Activated CD4-positive, alpha-beta T cell treated with anti-CD3 and anti-CD28 coated beads, Interleukin-2, amount 50 U/mL, for 1 hour (primary cell): ENCODE data around the gene ADAMTS10.
"Not testable (repeated sequence)": the region's sequence is repeated elsewhere in the genome, so short reads cannot be mapped to it uniquely, and the experiment has no call there.

Source experiments
- DNase-seq: peaks from one replicate; pipeline ENCODE4 v3.0.0-alpha.2; 2020

Gene ADAMTS10

GRCh38 chr19:8592231-8593009 is 18.1 kb downstream of the ADAMTS10 start:
- DNase-seq, result peak; percentile 97

- no peak for DNase-seq
These were observed 21.3 kb downstream of the ADAMTS10 start for GRCh38 chr19:8589177-8589714.

- peak; percentile 61 for DNase-seq
These were observed 24.4 kb downstream of the ADAMTS10 start for GRCh38 chr19:8585894-8586750.

DNA sequence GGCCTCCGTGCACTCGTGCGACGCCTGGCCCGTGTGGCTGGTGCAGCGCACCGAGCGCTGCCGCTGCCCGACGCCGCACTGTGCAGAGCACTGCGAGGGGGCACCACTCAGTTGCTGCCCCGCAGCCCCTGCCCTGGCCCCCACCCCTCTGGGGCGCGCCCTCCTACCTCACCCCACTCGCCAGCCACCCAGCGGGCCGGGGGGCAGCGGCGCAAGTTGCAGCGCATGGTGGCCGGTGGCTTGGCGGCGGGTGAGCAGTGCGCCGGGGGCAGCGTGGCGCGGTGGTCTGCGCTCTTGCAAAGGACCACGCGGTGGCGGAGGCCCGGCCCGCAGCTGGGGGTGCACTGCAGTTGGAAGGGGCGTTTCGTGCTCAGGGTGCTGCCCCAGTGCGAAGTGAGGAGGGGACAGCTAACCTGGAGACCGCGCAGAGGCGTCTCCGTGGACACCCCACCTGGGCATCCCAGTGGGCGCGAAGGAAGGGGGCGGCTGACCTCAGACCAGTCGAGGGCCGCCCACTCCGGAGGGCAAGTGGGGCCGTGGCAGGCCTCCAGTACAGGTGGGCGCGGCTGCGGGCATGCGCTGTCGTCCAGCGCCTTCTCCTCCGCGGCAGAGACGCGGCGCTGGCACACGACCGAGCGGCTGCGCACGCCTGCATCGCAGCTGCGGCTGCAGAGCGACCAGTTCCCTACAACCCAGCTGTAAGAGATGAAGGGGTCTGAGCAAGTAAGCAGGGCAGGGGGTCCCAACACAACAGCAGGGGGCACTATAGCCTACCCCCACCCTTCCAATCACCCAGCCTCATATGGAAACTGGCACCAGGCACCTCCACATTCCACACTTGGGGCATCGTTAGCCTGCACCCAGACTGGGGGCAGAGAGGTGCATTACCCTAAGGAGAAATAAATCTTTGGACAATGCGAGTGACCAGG is 25.3 kb downstream of the ADAMTS10 start:
- DNase-seq, result no peak

- peak; percentile 86 for DNase-seq
These were observed 29.7 kb downstream of the ADAMTS10 start for GRCh38 chr19:8580710-8581281.

DNA sequence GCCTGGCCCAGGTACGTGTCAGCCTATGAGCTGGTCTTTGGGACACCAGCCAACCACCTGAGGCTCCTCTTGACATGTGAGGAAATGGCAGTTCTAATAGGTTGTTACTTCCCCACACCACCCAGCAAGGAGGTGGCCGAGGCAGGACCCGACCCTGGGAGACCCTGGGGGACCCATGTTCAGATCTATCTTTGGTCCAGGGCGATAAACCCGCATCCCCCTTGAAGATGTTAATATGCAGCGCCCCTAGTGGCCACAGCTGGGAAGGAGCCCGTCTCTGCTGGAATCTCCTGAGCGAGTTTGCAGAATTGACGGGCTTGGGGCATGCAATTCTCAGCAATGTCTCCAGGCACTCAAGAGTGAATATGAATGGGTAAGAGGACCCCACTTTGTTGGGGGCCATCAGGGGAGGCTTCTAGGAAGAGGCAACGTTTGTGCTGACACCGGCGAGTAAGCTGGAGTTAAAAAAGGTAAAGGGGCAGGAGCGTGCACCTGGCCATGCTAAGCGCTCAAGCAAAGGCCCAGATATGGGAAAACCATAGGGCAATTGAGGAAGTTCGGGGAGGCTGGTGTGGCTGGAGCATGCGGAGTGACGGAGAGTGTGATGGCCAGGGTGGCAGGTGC is 31.8 kb downstream of the ADAMTS10 start:
- peak; percentile 84 for DNase-seq

DNA sequence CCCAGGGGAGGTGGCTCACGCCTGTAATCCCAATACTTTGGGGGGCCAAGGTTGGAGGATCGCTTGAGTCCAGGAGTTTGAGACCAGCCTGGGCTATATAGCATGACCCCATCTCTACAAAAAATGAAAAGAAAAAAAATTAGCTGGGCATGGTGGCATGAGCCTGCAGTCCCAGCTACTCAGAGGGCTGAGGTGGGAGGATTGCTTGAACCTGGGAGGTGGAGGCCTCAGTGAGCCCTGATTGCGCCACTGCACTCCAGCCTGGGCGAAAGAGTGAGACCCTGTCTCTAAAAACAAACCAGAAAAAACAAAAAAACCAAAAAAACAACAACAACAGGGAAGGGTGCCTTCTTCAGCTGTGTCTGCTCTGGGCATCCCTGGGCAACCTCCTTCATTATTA is 32.8 kb downstream of the ADAMTS10 start:
- DNase-seq, result no peak

- no peak for DNase-seq
These were observed 33.3 kb downstream of the ADAMTS10 start, which contains the start of gene MYO1F for GRCh38 chr19:8577247-8577646. MYO1F (minus strand) TSS chr19:8577442; CDS start chr19:8577309, 133 bp downstream.

DNA sequence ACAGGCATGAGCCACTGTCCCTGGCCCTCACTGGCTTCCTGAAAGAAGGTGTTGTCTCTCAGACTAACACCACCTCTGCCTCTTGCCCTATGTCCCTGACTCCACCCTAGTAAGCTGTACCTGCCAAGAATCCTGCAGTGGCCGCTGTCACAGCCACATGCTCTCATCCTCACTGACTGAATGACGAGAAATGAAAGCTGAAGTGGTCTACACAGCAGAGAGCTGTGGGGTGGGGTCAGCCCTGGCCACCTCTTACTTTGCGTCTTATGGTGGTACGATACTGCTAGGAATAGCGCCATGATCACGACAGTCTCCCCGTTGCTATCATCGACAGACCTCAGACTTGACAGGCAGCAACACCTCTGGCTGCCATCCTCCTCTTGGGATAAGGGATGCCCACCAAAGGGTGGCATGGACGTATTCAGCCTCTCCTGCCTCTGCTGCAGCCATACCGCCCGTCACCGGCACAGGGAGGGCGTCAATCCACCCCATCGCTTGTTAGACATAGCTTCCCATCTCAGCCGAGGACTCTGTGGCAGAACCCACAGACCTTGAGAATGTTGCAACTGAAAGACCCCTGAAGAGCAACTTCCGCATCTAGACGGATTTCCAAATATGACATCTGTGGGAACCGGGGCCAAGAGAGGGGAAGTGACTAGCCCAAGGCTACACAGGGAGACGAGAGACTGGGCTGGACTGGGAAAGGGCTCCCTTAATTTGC is 34.1 kb downstream of the ADAMTS10 start:
- DNase-seq, result peak; percentile 13

DNA sequence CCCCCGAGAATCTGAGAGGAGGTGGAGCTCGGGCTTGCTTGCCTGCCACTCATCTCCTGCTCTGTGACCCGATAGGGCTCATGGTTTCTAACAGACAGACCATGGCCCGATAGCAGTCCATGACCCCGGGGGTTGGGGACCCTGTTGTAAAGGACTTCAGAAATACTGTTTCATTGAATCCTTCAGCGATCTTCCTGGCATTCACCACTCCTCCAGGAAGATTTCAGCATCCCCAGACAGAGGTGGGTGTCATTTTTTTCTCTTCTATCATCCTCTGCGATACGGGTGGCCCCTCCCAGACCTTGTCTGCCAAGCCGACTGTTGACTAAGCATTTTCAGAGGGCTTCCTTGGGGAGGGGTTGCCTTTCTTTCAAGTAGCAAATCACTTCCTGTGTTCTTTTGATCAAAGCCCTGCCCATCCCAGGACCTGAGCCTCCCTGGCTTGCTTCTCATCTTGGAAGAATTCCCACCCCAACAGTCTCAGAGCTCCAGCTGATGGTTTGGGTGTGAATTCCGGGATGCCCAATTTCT is 35.0 kb downstream of the ADAMTS10 start:
- DNase-seq, result peak; percentile 51

DNA sequence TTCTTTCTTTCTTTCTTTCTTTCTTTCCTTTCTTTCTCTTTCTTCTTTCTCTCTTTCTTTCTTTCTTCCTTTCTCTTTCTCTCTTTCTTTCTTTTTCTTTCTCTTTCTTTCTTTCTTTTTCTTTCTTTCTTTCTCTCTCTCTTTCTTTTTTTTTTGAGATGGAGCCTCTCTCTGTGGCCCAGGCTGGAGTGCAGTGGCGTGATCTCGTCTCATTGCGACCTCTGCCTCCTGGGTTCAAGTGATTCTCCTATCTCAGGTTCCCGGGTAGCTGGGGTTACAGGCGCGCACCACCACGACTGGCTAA is 35.9 kb downstream of the ADAMTS10 start:
- DNase-seq, result not testable (repeated sequence)

- no peak for DNase-seq
These were observed 37.2 kb downstream of the ADAMTS10 start for GRCh38 chr19:8573316-8573715.

DNA sequence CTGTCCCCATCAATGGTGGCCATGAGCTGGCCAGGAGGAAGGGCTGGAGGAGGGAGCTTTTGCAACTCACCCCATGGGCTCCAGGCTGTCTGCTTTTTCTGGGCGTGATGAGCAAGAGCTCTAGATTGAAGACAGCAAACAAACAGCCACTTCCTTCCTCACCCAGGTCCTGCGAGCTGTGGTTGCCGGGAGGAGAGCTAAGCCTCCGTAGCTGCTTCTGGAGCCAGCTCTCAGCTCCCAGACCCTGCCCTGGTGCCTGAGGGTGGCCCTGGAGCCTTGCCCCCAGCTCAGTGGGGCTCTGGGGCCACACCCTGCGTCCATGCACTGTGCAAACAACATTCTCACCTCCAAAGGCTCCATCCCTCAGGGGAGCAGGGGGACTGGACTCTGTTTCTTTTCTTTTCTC is 39.5 kb downstream of the ADAMTS10 start:
- DNase-seq, result peak; percentile 55

GRCh38 chr19:8569066-8569771 is 41.3 kb downstream of the ADAMTS10 start:
- peak; percentile 59 for DNase-seq

GRCh38 chr19:8567522-8568172 is 42.9 kb downstream of the ADAMTS10 start:
- no peak for DNase-seq

DNA sequence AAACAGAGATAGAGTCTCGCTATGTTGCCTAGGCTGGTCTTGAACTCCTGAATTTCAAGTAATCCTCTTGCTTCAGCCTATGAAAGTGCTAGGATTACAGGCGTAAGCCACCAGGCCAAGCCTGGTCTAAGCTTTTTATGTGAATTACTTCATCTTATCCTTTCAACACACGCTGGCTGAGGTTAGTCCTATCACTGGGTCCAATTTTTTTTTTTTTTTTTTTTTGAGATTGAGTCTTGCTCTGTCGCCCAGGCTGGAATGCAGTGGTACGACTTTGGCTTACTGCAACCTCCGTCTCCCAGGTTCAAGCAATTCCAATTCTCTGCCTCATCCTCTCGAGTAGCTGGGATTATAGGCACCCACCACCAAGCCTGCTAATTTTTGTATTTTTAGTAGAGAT is 43.7 kb downstream of the ADAMTS10 start:
- DNase-seq, result no peak

- not testable (repeated sequence) for DNase-seq
These were observed 45.6 kb downstream of the ADAMTS10 start for GRCh38 chr19:8564866-8565265.

GRCh38 chr19:8561075-8561764 is 49.3 kb downstream of the ADAMTS10 start:
- DNase-seq, result no peak

DNA sequence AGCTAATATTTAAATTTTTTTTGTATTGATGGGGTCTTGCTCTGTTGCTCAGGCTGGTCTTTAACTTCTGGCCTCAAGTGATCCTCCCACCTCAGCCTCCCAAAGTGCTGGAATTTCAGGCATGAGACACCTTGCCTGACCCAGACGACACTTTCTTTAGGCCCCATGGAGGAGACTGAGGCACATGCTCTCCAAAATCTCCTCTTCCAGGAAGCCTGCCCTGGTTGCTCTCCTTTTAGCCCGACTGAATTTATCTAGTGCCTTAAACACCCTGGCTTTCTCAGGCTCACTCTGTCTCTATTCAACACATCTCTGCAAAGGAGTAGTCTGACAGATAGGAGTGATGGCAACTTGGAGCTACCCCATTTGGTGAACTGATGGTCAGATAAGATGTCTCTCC is 52.2 kb downstream of the ADAMTS10 start:
- DNase-seq, result no peak
